ENCODE data around the gene TADA2A. TPM values are rescaled to one million over a fixed set of nuclear protein-coding genes. Genes with fewer than 3 reads are reported as not detected.
"Not testable (repeated sequence)": the region's sequence is repeated elsewhere in the genome, so short reads cannot be mapped to it uniquely, and the experiment has no call there.

TADA2A gene
- total RNA-seq, 1 experiment from 2014 or later, result 10.8 TPM

DNA sequence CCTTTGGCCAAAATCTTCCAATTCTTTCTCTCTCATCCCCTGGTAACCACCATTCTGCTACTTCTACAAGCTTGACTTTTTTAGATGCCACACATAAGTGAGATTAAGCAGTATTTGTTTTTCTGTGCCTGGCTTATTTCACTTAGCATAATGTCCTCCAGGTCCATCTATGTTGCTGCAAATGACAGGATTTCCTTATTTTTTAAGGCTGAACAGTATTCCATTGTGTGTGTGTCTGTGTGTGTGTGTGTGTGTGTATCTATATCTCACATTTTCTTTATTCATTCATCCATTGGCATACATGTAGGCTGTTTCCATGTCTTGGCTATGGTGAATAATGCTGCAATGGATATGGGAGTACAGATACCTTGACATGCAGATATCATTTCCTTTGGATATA, 6.2 kb upstream of the TADA2A start:
- no peak for DNase-seq (ENCODE audit: low read depth)

DNA sequence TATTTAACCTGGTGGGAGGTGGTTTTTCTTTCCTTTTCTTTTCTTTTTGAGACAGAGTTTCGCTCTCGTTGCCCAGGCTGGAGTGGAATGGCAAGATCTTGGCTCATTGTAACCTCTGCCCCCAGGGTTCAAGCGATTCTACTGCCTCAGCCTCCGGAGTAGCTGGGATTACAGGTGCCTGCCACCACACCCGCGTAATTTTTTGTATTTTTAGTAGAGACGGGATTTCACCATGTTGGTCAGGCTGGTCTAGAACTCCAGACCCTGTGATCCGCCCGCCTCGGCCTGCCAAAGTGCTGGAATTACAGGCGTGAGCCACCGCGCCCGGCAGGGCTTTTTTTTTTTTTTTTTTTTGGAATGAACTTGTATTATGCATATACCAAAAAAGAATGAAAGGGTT, 1.2 kb upstream of the TADA2A start:
- not testable (repeated sequence) for DNase-seq (ENCODE audit: low read depth)

DNA sequence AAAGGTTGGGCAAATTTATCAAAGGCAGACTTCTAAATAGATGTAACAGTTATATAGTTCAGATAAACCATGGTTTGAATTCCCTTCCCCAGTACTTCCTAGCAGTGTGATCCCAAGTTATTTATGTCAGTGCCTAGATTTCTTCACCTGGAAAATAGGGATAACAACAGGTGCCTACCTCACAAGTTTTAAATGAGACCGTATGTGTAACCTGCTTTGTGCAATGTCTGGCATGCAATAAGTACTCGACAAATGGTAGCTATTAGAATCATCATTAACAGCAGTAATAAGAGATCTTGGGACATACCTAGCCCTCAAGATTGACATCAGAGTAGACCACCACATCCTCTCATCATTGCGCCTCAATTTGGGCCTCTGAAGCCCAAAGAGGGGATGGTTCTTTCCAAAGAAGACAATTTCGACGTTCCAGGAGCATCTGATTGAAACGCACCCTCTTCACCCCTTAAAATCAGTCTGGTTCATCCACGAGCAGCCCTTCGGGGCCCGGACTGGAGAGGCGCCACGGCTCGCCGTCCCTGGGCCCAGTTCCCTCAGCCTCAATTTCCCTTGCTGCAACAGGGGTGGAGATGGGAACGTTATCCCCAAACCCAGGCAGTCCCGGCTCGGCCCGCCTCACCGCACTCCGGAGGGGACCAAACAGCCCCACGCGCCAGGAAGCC, 591 bp upstream of the TADA2A start:
- peak; percentile 8 for DNase-seq (ENCODE audit: low read depth)

DNA sequence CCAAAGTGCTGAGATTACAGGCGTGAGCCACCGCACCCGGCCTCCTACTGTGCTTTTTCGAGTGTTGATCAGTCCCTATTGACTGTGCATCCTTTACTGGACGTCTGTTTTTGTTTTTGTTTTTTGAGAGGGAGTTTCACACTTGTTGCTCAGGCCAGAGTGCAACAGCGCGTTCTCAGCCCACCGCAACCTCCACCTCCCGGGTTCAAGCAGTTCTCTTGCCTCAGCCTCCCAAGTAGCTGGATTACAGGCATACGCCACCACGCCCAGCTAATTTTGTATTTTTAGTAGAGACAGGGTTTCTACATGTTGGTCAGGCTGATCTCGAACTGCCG, 1.4 kb downstream of the TADA2A start:
- not testable (repeated sequence) for DNase-seq (ENCODE audit: low read depth)

DNA sequence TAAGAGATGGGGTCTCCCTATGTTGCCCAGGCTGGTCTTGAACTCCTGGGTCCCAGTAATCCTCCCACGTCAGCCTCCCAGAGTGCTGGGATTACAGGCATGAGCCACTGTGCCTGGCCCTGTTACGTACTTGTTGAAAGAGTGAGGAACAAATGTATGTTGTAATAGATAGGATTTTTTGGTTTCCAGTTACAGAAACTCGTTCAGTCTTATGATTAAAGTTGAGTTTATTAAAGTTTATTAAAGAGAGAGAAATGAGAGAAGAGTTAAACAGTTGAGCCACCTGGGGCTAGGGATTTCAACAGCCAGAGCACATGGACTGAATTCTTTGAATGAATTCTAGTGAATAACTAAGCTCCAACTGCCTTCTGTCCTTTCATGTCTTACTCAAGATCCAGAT, 3.7 kb downstream of the TADA2A start:
- DNase-seq (ENCODE audit: low read depth), result no peak

DNA sequence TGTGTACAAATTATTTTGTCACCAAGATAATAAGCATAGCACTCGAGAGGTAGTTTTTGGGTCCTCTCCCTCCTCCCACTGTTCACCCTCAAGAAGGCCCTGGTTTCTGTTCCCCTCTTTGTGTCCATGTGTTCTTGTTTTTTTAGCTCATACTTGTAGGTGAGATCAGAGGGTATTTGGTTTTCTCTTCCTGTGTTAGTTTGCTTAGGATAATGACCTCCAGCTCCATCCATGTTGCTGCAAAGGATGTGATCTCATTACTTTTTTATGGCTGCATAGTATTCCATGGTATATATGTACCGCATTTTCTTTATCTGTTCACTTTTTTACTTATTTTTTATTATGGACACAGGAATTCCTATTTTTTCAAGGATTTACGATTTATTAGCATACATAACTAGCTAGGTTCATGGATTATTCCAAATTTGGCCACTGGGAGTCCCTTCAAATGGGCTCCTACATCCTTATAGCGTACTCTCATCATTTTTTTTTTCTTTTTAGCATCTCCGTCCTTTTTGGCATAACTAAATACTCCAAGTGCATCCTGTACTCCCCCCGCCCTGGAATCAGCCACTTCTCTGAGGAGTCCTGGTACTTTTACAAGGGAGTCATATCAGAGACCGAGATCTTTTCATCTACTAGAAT, 7.3 kb downstream of the TADA2A start:
- no peak for DNase-seq (ENCODE audit: low read depth)

DNA sequence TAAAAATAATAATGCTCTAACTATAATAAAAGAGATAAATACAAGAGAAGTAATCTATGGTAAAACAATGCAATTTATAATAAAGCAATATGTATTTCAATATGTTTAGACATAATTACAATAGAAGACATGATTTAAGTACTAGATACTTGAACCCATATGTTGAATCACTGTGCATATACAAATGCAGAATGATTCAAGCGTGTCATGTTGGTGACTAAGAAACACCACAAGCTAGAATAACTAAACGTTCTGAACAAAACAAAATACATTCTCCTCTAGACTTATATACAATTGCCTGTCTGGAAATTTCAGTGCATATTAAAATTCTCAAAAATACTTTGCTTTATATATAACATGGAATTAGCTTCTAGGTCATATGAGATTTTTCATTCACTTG, 11.2 kb downstream of the TADA2A start:
- no peak for DNase-seq (ENCODE audit: low read depth)

DNA sequence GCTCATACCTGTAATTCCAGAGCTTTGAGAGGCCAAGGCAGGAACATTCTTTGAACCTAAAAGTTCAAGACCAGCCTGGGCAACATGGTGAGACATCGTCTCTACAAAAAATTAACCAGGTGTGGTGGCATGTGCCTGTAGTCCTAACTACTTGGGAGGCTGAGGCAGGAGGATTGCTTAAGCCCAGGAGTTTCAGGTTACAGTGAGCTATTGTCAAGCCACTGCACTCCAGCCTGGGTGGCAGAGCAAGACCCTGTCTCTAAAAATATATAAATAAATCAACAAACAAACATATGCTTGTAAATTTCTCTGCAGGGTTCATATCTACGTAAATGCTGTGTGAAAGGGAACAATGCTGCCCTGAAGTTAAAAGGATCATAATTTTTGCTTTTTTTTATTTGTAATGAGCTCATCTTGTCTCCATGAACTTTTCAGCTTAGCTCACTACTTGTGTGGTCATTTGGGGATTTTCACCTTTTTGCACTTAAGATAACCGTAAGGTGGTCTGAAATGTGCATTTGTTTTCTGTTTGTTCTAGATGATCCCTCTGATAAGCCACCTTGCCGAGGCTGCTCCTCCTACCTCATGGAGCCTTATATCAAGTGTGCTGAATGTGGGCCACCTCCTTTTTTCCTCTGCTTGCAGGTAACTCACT, 16.4 kb downstream of the TADA2A start:
- DNase-seq (ENCODE audit: low read depth), result no peak

DNA sequence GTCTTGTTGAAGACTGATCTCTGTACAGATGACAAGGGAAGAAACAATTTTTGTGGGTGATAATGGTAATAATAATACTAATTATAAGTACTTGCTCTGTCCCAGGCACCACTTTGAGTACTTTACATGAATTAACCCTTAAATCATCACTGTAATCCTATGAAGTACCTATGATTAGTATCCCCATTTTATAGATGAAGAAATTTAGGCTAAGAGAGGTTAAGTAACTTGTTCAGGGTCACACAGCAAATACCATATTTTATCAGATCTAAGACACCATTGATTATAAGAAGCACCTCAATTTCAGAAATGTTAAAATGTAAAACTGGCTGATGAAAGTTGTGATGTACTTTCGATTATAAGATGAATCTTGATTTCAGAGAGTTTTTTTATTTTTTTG, 18.6 kb downstream of the TADA2A start:
- DNase-seq (ENCODE audit: low read depth), result no peak

DNA sequence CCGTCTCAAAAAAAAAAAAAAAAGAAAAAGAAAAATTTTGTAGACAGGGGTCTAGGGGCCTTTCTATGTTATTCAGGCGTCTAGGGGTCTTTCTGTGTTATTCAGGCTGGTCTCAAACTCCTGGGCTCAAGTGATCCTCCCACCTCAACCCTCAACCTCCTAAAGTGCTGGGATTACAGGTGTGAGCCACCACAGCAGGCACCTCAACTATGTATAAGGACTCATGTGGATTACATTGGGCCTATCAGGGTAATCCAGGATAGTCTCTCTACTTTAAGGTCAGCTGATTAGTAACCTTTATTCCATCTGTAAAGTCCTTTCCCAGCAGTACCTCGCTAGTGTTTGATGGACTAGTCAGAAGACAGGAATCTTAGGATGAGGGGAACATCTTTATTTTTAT, 22.4 kb downstream of the TADA2A start:
- no peak for DNase-seq (ENCODE audit: low read depth)

DNA sequence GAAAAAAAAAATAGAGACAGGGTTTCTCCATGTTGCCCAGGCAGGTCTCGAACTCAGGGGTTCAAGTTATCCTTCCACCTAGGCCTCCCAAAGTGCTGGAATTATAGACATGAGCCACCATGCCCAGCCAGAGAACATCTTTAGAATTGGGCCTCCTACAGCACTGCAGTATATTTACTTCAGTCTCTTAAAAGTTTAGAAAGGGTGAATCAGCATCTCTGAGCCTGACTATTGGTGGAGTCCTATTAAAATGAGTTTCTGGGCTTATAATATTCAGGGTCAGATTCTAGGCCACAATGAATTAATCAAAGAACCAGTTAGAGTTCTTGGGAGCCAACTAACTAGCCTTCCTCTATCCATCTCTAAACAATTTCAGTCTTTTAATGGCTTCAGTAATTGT, 22.8 kb downstream of the TADA2A start:
- no peak for DNase-seq (ENCODE audit: low read depth)

DNA sequence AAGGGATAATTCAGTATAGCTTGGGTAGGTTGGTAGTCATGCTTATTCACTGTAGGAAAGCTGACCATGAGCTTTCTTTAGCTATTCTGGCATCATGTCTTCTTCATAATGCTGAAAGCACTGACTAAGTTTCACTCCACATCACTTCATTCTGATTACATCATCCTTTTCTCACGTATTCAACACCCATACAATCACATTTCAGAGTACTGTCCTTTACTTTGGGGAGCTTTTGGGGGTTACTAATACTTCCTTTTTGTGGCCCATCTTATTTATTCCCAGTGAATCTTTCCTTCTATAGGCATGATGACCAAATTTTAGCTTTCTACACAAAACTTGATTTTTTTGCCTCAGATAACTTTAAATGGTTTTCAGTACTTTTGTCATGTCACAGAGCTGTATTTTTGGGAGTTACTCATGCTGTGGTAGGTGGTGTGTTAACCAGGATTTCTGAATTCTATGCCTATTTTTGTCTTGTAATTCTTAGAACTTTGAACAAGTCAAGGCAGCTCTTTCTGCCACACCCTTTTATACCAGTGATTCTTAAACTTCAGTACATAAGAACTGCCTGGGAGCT, 23.5 kb downstream of the TADA2A start:
- DNase-seq (ENCODE audit: low read depth), result no peak

DNA sequence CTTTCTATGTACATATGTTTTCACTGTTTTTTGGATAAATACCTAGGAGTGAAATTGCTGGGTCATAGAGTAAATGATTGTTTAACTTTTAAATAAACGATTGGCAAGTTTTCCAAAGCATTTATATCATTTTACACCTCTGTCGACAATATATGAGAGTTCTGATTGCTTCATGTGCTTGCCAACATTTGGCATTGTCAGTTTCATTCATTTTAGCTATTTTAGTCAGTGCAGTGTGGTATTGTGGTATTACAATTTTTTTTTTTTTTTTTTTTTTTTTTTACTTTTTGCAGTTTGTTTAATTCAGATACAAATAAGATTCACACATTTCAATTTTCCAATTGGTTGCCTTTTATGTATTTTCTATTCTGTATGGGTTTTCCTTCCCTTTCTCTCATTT, 26.0 kb downstream of the TADA2A start:
- DNase-seq (ENCODE audit: low read depth), result no peak

DNA sequence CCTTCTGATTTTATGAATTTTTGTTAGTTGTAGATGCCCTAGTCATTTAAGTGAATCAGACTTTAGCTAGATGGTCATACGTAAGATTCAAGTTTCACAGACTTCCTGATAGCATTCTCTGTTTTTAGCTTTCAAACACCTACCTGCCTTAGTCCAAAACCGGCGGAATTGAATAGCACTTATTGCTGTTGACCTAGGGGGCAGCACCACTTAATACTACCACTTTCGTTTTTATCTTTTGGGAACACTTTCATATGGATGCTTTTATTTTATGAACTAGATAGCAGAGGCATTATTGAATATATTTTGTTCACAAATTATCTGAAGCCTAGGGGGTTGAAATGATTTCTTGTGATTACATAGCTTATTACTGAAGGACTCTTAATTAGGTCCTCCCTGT, 31.5 kb downstream of the TADA2A start:
- no peak for DNase-seq (ENCODE audit: low read depth)

DNA sequence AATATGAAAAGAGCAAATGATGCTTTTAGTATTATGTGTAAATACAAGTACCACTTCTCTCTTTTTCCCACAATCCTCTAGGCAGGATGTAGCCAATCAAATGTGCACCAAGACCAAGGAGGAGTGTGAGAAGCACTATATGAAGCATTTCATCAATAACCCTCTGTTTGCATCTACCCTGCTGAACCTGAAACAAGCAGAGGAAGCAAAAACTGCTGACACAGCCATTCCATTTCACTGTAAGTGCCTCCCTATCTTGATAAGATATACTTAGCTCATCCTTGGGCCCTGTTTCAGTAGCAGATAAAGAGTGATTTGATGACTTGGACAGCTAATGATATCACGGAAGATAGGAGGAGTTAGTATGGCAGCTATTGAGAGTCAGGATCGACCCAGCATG, 33.7 kb downstream of the TADA2A start:
- no peak for DNase-seq (ENCODE audit: low read depth)

DNA sequence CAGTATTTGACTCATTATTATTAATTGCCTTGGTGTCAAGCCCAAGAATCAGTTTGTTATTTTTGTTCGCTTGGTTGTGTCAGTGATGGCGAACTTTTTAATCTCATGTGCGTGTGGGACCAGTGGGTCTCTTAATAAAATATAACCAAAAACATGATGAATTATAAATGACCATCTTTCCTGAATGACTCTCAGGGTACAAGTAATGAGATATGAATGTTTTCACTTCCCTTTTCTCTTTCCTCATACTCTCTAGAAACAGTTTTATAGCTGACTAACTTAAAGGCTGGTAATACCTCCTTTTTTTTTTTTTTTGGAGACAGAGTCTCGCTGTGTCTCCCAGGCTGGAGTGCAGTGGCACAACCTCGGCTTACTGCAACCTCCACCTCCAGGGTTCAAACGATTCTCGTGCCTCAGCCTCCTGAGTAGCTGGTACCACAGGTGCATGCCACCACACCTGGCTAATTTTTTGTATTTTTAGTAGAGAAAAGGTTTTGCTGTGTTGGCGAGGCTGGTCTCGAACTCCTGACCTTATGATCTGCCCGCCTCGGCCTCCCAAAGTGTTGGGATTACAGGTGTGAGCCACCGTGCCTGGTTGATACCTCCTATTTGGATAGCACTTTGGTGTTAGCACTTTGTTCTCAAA, 34.8 kb downstream of the TADA2A start:
- DNase-seq (ENCODE audit: low read depth), result not testable (repeated sequence)

DNA sequence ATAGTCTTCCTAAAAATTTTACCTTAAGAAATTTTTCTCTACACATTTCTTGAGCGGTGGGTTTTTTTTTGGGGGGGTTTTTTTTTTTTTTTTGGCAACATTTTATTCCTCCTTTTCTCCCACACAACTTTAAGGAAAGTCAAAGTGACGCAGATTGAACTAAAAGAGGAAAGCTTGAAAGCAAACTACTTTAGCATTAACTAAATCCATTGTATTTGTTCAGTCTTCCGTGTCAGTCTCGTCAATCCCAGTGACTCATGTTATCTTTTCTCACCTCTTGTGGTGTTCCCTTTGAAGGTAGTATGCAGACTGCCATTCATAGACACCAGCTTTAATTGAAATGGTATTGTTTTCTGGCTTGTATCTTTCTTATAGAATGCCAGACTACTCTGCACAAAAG, 39.3 kb downstream of the TADA2A start:
- peak; percentile 22 for DNase-seq (ENCODE audit: low read depth)

DNA sequence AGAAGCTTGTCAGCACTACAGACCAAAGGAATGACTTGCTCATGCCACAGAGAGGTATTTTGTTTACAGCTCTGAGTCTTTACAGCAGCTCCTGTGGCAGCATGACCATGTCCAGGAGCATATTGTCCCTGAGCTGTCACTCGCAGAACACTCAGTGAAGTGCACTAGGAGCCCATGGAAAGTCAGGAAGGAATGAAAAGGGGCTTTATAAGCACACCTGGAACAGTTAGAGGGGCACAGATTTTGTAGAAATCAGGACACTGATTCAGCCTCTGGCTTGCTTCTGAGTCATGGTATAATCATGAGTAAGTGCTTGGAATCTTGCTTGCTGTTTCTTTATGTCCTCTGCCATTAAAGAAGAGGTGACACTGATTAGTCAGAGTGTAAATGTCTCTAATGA, 41.0 kb downstream of the TADA2A start:
- DNase-seq (ENCODE audit: low read depth), result peak; percentile 29

DNA sequence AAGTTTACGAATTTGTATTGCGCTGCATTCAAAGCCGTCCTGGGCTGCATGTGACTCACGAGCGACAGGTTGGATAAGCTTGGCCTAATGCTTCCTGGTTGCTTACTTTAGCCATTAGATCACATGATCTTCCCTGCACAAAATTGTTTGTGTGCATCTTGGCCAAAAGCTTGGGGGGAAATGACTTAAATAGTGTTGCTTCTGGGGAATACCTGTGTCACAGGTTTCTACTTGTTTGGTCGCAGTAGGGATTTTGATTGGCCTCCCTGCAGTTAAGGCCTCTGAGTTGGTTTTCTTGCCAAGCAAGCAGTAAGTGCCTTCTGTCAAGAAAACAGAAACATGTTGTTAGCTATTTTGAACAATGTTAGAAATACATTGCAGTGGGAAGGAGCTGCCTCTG, 43.4 kb downstream of the TADA2A start:
- DNase-seq (ENCODE audit: low read depth), result no peak

DNA sequence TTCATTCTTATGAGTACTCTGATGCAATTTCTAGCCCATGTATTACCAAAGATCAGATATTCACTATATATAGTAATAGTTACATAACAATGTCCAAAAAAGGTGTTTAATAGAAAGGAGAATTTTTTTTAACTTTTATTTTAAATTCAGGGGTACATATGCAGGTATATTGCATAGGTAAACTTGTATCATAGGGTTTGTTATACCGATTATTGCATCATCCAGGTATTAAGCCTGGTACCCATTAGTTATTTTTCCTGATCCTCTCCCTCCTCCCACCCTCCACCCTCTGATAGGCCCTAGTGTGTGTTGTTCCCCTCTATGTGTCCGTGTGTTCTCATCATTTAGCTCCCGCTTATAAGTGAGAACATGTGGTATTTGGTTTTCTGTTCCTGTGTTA, 51.1 kb downstream of the TADA2A start:
- DNase-seq (ENCODE audit: low read depth), result not testable (repeated sequence)

DNA sequence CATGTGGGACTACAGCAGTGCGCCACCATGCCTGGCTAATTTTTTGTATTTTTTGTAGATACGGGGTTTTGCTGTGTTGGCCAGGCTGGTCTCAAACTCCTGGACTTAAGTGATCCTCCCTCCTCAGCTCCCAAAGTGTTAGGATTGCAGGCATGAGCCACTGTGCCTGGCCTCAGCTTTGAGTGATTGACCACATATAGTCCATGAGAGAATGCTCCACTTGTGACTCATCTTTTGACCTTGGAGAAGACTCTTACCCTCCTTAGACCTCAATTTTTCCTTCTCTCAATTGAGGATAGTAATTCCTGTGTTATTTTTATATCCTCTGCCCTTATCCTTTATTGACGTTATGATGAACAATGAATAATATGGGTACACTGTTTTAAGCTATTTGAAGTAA, 52.1 kb downstream of the TADA2A start:
- DNase-seq (ENCODE audit: low read depth), result peak; percentile 73

DNA sequence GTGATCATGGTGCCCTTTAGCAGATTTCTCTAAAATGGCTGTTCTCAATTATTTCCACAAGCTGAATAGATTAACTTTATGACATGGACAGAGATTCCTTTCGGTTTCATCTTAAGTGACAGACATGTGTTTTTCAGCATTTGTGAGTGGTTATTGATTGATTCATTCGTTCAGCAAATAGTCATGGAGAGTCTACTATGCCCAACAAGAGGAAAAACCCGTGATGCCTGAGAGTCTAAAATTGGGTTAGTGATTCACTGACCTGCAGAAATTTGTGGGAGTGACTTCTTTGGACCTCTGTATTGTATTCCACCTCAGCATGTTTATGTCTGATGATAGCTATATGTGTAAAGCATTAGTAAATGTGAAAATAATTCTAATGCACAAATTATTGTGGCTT, 55.0 kb downstream of the TADA2A start:
- DNase-seq (ENCODE audit: low read depth), result no peak

DNA sequence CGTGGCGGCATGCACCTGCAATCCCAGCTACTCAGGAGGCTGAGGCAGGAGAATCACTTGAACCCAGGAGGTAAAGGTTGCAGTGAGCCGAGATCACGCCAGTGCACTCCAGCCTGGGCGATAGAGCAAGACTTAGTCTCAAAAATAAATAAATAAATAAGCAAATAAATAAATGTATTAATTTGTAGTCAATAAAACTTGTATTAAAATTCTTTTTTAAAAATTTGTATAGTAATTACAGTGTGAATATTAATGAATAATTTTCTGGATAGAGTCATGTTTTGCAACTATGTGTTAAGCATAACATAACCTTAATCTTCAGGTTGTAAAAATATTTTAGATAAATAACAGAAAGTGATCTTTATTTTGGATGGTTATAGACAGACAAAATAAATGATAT, 55.8 kb downstream of the TADA2A start:
- no peak for DNase-seq (ENCODE audit: low read depth)
